Forelimb muscle (tissue), 1 donor: ENCODE results near the gene INPP4A. TPM values are rescaled to one million over a fixed set of nuclear protein-coding genes. Genes with fewer than 3 reads are reported as not detected.

Experiments used
- DNase-seq: peaks from one replicate; pipeline ENCODE4 v3.0.0-alpha.2; 2013; ENCODE audit warnings: low read depth
- polyA plus RNA-seq: library from polyadenylated mRNA; unstranded; fragments of 120-200 nt; gene quantifications from one replicate; pipeline ENCODE4 v1.2.1, GENCODE V29; 2013; ENCODE audit not compliant: insufficient read length

The INPP4A gene
- polyA plus RNA-seq, 1 donor: 11.1 TPM

DNA sequence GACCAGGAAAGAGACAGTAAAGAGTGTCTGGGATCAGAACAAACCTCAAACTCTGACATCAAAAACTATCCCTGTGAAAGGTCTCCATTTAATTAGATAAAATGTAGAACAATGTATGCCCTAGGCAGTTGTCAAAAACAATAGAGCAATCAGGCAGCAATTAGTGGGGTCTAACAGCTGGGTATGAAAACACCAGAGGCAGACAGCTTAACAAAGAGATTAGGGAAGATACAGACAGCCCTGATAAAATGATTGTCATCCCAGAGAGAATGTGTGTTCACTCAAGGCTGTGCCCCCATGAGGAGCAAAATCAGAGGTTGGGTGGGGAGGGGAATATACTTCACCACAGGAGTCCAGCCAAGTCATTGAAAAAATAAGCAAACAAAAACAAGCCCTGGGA, 50.0 kb downstream of the INPP4A start:
- DNase-seq: no peak

GRCh38 chr2:98496750-98497493, 52.3 kb downstream of the INPP4A start:
- DNase-seq: no peak

DNA sequence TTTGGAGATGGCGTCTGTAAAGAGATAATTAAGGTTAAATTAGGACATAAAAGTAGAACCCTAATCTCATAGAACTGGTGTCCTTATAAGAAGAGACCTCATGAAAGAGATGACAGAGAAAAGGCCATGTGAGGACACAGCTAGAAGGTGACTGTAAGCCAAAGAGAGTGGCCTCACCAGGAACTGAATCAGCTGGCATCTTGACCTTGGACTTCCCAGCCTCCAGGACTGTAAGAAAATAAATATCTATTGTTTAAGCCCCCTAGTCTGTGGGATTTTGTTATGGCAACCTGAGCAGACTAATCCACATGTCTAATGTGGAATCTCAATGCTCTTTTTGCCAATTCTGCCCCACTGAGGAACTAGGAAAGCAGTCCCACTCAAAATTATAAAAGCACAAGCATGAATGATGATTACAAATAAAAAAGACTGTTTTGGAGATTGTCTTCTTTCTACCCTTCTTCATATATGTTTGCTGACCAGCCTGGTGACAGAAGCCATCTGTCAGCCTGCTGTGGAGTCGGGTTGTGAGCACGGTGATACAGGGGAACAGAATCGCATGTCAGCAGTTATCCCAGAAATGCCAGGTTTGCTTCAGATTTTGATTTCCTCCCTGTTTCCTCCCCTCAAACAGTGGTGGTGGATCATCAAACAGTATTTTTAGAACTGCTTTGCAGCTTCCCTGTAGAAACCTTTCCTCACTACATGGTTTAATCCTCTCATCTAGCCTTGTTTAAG, 54.2 kb downstream of the INPP4A start:
- DNase-seq: no peak

GRCh38 chr2:98500561-98500960, 55.9 kb downstream of the INPP4A start:
- no peak for DNase-seq

DNA sequence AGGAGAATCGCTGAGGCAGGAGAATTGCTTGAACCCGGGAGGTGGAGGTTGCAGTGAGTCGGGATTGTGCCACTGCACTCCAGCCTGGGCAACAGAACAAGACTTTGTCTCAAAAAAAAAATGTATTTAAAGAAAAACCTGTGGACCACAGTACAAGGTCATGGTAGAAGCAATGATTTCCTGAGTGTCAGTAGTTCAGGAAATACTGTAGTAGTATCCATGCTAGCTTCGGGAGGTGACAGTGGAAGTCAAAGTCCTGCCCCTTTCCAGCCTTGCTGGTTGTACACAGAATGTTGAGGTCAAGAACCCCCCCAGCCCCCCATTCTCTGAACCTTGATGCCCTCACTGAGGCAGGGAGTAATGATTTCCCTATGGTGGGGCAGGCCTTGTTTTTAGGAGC, 56.6 kb downstream of the INPP4A start:
- DNase-seq: no peak

DNA sequence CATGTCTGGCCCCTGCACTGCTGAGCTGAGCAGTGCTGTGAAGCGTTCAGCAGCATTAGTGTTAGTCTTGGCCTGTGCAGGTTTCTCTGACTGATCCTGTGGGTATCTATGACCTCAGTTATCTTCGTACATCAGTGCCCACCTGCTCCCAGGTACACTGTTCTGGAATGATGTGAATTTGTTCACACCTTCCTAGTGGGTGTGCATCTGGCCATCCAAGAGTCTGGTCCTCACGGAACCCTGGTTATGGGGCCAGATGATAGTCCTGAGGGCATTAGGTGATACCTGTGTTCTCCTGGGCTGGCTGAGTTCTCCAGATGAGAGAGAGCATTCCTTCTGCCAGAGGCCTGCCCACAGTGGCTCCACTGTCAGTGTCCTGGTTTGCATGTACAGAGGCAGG, 57.2 kb downstream of the INPP4A start:
- DNase-seq: no peak

- DNase-seq: no peak
These were observed 58.1 kb downstream of the INPP4A start for GRCh38 chr2:98502556-98503335.

DNA sequence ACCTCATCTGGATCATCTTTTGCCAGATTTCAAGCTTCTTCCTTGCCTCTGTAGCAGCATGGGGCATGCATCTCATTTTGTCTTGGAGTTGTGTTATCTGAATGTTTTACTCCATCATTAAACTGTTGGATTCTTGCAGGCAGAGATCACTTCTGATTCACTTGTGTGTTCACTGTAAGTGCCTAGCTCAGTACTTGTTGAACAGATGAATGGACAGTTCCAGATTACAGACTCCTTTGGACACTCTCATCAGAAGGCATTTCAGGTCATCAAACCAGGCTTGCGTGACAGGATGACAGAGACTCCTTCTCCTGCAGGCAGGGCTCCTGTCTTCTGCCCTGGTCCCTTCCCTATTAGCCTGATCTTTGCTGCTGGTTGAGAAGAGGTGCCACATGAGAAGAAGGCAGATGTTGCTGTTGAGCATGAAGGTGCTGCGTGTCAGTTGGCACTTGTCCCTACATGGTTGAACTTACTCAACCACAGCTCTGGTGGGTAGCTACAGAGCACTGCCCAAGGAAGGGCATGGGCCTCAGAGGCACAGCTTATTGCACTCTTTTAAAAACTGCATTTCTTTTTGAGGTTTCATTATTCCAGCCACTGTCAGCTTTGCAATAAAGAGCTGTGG, 58.9 kb downstream of the INPP4A start:
- DNase-seq: no peak

DNA sequence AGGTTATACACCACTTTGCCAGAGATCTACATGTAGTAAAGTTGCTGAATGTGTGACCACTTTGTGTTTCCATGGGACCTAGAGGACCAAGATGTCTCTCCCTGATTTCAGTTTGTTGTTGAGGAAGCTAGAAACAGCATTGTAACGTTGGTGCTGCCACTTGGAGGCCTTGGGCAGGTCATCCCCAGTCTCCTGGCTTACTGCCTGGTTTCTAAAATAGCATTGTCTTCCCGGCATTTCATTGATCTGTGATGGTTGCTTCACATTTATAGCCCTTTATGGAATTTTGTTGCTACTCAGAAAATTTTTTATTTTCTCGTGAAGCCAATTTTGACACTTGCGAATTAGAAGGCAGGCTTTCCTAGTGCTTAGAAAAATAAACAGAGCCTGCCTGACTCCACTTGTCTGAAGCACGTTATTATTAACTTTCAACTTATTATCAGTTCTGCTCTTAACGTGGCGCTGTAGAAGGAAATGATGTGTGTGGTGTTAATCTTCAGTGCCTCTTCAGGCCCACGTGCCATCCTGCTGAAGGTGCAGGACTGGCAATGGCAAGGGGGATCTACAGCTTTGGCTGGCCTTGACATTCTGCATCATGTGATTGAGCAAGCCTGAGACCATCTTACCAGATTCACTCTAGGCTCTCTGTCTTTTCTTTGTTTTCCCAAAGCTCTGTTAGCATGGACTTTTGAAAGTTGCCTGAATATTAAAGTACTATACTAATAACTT, 59.9 kb downstream of the INPP4A start:
- DNase-seq: no peak

DNA sequence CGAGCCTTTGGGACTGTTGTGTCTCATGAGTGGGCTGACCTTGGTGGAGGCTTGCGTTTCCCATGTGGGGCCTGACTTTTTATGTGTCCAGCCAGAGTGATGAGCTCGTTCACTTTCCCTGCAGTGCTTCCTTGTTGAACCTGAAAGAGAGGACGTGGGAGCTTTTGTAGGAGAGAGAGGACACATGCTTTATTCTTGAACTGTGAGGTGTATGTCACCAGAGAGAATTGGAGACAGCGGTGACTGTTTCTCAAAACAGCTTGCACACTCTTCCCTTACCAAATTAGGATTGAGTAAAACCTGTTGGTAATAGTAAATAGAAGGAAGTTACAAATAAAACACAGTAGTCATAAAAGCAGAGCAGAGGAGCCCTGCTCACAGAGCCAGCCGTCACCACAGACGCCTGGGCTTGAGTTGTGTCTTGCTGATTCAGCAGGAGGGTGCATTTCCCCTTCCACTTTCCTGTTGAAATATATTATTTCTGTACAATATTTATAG, 60.7 kb downstream of the INPP4A start:
- no peak for DNase-seq

DNA sequence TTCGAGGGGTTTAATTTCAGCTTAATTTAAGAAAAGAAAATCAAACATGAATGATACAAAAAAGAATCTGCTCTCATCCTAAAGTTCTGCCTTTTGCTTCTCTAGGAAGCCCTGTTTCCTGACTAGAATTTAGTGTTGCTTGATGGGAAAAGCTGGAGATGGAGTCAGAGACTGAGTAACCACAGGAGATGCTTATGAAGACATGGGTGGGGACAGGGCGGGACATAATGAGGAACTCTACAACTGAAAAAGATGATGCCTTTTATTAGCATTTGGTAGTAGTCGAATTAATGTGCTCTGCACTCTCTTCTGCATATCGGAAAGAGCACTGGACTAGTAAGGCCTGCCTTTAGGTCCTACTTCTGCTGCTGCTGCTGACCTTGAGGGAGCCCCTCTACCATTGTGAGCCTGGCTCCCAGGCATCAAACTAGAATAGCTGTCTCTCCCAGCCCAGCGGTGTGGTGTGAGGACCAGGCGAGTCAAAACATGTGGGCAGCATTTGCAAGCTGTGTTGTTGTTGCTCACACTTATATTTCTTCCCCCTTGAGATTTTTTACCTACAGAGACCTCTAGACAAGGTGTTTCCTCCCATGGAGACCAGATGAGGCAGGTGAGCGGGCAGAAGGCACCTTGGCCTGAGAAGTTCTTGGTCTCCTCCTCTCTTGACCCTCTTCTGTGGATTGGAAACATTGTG, 61.5 kb downstream of the INPP4A start:
- DNase-seq: no peak

DNA sequence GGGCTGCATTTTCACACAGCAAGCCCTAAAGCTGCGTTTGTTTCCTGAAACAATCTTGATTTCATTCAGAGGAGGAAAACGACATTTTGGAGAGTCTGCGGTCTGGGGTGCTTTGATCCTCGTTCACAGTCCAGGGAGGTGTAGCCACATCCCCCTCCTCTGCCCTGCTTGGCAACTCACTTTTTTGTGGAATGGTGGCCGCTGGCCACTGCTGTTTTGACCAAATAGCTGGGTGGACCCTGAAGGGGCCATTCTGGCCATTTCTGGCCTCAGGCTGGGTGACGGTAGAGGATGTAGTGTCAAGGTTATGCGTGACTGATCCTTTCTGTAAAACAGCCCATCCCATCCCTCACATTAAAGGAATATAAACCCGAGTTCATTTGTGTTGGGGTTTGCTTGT, 62.2 kb downstream of the INPP4A start:
- no peak for DNase-seq

GRCh38 chr2:98507461-98507860, 62.8 kb downstream of the INPP4A start:
- DNase-seq: no peak

DNA sequence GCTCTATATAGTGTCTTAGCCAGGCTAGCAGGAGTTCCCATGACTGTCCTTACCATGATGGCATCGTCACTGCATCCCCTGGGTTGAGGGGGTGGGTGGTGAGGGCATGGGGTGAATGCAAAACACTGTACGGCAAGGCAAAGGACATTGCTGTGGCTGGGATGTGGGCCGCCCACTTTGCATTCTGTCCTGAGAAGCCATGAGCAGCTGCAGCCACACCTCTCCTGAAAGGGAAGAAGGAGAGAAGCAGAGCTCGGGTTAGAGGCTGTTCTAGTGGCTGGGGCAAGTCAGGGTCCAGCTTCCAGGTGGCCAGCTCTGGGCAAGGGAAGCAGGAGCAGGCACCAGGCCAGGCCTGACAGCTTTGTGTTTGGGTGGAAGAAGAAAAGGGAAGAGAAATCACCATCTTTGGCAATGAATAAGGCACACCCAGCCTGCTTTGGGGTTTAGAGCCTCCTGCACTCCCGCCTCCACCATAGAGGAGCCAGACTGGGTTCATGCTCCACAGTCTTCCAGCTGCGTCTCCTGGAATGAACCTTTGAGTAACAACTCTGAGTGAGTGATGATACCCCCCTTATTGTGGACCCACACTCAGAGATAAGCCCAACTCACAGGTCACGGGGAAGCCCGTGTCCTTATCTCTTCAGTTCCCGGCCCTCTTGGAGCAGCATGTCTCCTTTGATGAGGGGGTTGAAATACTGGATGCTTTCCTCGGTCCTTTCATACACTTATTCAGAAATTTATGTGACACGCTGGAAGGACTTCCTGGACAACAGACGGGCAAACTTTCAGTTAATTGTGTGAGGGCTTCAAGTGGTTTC, 63.4 kb downstream of the INPP4A start:
- DNase-seq: no peak

DNA sequence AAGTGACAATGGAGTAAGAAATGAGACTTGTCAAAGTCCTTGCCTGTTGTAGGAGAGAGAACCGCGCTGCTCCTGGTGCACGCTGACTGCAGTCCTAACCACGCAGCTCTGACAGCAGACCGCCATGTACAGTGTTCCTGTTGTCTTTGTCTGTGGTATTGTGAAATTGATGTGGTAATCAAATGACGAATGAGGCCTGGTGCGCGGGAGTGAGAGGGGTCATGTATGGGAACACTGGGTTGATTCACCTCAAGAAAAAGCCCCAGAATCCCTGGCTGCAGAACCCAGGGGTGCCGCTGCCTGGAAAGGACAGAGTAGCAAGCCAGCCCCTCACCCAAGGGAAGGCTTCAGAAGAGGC, 64.0 kb downstream of the INPP4A start:
- DNase-seq: no peak

DNA sequence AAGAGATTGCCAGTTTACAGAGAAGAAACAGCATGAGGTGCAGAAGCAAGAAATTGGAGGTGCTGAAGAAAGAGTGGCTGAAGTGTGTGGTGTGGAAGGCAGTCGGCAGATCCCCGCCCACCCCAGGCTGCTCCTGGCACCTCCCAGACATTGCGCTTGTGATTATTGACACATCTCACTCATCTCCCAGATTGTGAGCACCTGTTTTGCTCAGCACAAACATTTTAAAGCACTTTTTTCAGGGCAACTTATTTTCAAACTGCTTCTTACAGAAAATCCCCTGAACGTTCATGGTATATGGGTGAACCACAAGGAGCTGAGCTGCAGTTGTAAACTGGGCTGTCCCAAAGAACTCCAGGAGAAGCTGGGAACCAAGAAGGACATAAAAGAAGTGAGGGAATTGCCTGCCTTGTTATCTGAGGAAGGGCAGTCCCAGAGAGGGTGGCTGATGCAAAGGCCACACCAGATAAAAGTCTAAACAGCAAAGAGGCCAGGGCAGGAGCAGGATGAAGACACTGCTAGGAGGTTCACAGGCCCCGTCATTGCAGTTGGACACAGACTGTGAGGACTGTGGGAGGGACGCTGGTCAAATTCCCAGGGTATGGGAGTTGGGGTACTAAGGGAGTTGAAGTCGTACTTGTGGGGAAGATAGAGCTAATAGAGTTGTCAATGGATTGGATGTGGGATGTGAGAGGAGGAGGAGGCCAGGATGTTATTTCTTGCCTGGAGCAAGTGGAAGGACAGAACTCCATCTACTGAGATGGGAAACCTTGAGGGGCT, 65.1 kb downstream of the INPP4A start:
- DNase-seq: no peak

DNA sequence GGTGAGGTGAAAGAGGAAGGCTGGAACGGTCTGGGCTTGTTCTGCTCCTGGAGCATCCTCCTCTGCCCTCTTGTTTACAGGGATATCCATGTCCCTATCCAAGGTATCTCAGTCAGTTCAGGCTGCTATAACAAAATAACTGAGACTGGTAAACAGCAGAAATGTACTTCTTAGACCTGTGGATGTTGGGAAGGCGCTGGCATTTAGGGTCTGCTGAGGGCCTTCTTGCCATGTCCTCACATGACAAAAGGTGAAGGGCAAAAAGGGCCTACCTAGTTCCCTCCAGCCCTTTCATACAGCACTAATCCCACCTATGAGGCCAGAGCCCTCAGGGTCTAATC, 65.6 kb downstream of the INPP4A start:
- no peak for DNase-seq

DNA sequence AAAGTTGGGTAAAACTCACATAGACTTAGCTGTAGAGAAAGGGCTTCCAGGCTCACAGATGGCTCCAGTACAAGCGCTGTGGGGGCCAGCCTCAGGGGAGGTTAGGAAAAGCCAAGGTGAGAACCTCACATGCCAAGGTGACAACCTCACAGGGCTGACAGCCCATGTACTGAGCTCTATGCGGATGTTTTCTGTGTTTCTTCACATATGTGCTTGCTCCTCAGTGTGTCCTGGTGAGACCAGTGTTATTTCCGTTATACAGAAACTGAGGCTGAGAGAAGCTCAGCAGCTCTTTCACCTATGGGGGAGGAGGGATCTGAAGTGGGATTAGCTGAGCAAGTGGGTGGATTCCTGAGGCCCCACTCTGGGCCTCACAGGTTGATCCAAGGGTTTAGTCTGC, 67.3 kb downstream of the INPP4A start:
- no peak for DNase-seq

DNA sequence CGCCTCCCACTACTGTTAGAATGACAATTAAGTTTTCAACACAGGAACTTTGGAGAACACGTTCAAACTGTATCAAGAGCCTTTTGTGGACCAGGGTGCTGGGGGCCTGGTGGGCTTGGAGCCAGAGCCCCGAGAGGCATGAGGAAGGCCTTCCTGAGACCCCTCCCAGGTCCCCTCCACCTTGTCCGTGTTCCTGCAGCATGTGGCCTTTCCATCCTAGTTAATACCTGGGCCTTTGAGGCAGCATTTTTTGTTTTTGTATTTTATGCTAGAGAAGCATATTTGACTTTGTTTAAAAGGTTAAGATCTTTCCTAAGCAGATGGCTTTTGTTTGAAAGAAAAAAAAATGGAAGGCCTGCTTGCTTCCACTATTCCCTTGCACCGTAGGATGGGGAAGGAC, 68.0 kb downstream of the INPP4A start:
- no peak for DNase-seq
